HCT116 (cell line): ENCODE data around the gene UBE2E1. TPM values are rescaled to one million over a fixed set of nuclear protein-coding genes. Genes with fewer than 3 reads are reported as not detected.

Source experiments
- ATAC-seq: fragments of 200-7000 bp; cut with Tn5 transposase; 2 replicates; pipeline ENCODE4 v1.9.1; 2020; ENCODE audit warnings: mild to moderate bottlenecking, moderate library complexity
- BruUV-seq: library from RNA; stranded (reverse); fragments of 400-500 nt; replicated peaks from 2 replicates; lab custom pipeline; 2021; lab: Mats Ljungman, UMichigan
- CTCF ChIA-PET: fragments of 300-600 bp; sonication (Branson Sonifier 250); formaldehyde crosslinking; loops from one replicate; lab custom pipeline; 2021; ENCODE audit warnings: antibody characterized with exemption; lab: Charles Lee
- POLR2A ChIA-PET: fragments of 300-600, 350-600 bp; sonication (Branson Sonifier 250); formaldehyde crosslinking; loops from one replicate; lab custom pipeline; 2021; ENCODE audit warnings: antibody characterized with exemption; lab: Charles Lee
- RAD21 ChIA-PET, 2 experiments: fragments of 300-600 bp; sonication (Branson Sonifier 250); formaldehyde crosslinking; loops; one replicate each; lab custom pipeline; 2023; ENCODE audit warnings: low total read pairs in 2 of 2; ENCODE audit not compliant: uncharacterized antibody in 2 of 2, unreplicated experiment in 2 of 2, low non-redundant PET in 1 of 2; lab: Charles Lee
- DNase-seq: peaks from one replicate; pipeline ENCODE4 v3.0.0-alpha.2; 2010; ENCODE audit warnings: low read depth, low spot score
- H2AFZ ChIP-seq: fragments of 200-600 bp; shearing (Covaris generic), sonication (generic); 2 replicates; pipeline ENCODE4 v1.6.1; 2017; ENCODE audit warnings: low read depth, mixed run types, mixed read lengths, antibody characterized with exemption, low read length; ENCODE audit not compliant: poor library complexity, severe bottlenecking
- H3K27ac ChIP-seq: 2 replicates; pipeline ENCODE4 v1.5.1; 2012; ENCODE audit warnings: low read depth, low read length
- H3K27me3 ChIP-seq: fragments of 200-600 bp; sonication (generic); 2 replicates; pipeline ENCODE4 v1.6.1; 2016; ENCODE audit warnings: mixed run types, low read length, mixed read lengths; ENCODE audit not compliant: insufficient read depth
- H3K36me3 ChIP-seq, 2 experiments: fragments of 200-500 bp in 1 of 2; fragments of 200-600 bp in 1 of 2; sonication (Bioruptor generic) in 1 of 2; sonication (generic) in 1 of 2; 2 replicates each; pipeline versions ENCODE4 v1.5.1 to v1.6.1; 2014 to 2016; ENCODE audit warnings: low read length in 2 of 2, inconsistent platforms in 1 of 2, mixed read lengths in 1 of 2, mixed run types in 1 of 2; ENCODE audit not compliant: insufficient read depth in 2 of 2, control insufficient read depth in 1 of 2
- H3K4me1 ChIP-seq, 2 experiments: fragments of 200-600 bp in 1 of 2; sonication (generic) in 1 of 2; 2 replicates each; pipeline versions ENCODE4 v1.5.1 to v1.6.1; 2012 to 2017; ENCODE audit warnings: low read length in 2 of 2, inconsistent platforms in 1 of 2, mild to moderate bottlenecking in 1 of 2, mixed read lengths in 1 of 2, mixed run types in 1 of 2, moderate library complexity in 1 of 2; ENCODE audit not compliant: insufficient read depth in 2 of 2, control insufficient read depth in 1 of 2
- H3K4me2 ChIP-seq: fragments of 200-600 bp; sonication (generic); 2 replicates; pipeline ENCODE4 v1.6.1; 2017; ENCODE audit warnings: mixed run types, low read length, mixed read lengths
- H3K4me3 ChIP-seq, 2 experiments: fragments of 200-600 bp in 1 of 2; sonication (generic) in 1 of 2; replicated peaks in 1 of 2; 2 replicates each; pipeline ENCODE4 v1.5.1; 2011 to 2016; ENCODE audit warnings: low read length in 2 of 2, control low read depth in 1 of 2, low read depth in 1 of 2, mild to moderate bottlenecking in 1 of 2, mixed read lengths in 1 of 2, mixed run types in 1 of 2
- H3K79me2 ChIP-seq: fragments of 200-600 bp; sonication (generic); 2 replicates; pipeline ENCODE4 v1.6.1; 2017; ENCODE audit warnings: mild to moderate bottlenecking, mixed run types, low read length, moderate library complexity, mixed read lengths; ENCODE audit not compliant: insufficient read depth
- H3K9ac ChIP-seq: fragments of 200-600 bp; sonication (generic); 2 replicates; pipeline ENCODE4 v1.6.1; 2016; ENCODE audit warnings: low read length, mixed read lengths
- H3K9me2 ChIP-seq: fragments of 200-600 bp; sonication (generic), shearing (Covaris generic); 2 replicates; pipeline ENCODE4 v1.6.1; 2017; ENCODE audit warnings: mixed run types, mild to moderate bottlenecking, moderate library complexity; ENCODE audit not compliant: insufficient read depth
- H3K9me3 ChIP-seq, 2 experiments: fragments of 200-500 bp in 1 of 2; fragments of 200-600 bp in 1 of 2; sonication (Bioruptor generic) in 1 of 2; sonication (generic) in 1 of 2; 2 replicates each; pipeline ENCODE4 v1.6.1; 2014 to 2017; ENCODE audit warnings: low read length in 2 of 2, mixed read lengths in 2 of 2, inconsistent platforms in 1 of 2, low read depth in 1 of 2, mild to moderate bottlenecking in 1 of 2, mixed run types in 1 of 2, moderate library complexity in 1 of 2; ENCODE audit not compliant: control insufficient read depth in 1 of 2, insufficient read depth in 1 of 2
- H4K20me1 ChIP-seq: fragments of 200-600 bp; sonication (generic), shearing (Covaris generic); 2 replicates; pipeline ENCODE4 v1.6.1; 2017; ENCODE audit warnings: mixed run types, mild to moderate bottlenecking, moderate library complexity; ENCODE audit not compliant: insufficient read depth
- CBX3 ChIP-seq: IDR thresholded peaks from 2 replicates; pipeline ENCODE4 v1.6.1; 2012; ENCODE audit warnings: low read depth
- EGR1 ChIP-seq: IDR thresholded peaks from 2 replicates; pipeline ENCODE4 v1.6.1; 2012; ENCODE audit warnings: low read depth
- ELF1 ChIP-seq: IDR thresholded peaks from 2 replicates; pipeline ENCODE4 v1.6.1; 2012; ENCODE audit warnings: low read depth, borderline replicate concordance
- JUND ChIP-seq: IDR thresholded peaks from 2 replicates; pipeline ENCODE4 v1.6.1; 2012
- POLR2A ChIP-seq: IDR thresholded peaks from 2 replicates; pipeline ENCODE4 v1.7.0; 2011; ENCODE audit warnings: borderline replicate concordance; ENCODE audit not compliant: insufficient read depth, insufficient read length; ENCODE audit errors: extremely low read depth
- SIN3A ChIP-seq: IDR thresholded peaks from 2 replicates; pipeline ENCODE4 v1.6.1; 2012; ENCODE audit warnings: low read depth
- SRF ChIP-seq: IDR thresholded peaks from 2 replicates; pipeline ENCODE4 v1.6.1; 2012; ENCODE audit warnings: low read depth
- TCF7L2 ChIP-seq: IDR thresholded peaks from 2 replicates; pipeline ENCODE4 v1.7.0; 2011; ENCODE audit warnings: borderline replicate concordance, inconsistent platforms; ENCODE audit not compliant: insufficient read depth, insufficient read length; ENCODE audit errors: extremely low read depth
- ZFX ChIP-seq: fragments of 450-650 bp; IDR thresholded peaks from 2 replicates; pipeline ENCODE4 v1.6.1; 2017
- intact Hi-C: fragments of 100-400 bp; cut with micrococcal nuclease; formaldehyde crosslinking; loops from 2 replicates; pipeline ENCODE4 v1.10.0; 2022
- total RNA-seq: library from RNA; stranded (reverse); gene quantifications from one replicate; pipeline ENCODE4 v1.2.1, GENCODE V29; 2021; ENCODE audit not compliant: unreplicated experiment
- TF ChIP-seq, protein P1 (sequence below): IDR thresholded peaks from 2 replicates; pipeline ENCODE4 v1.6.1; 2011; ENCODE audit warnings: mild to moderate bottlenecking, low read length, moderate library complexity; ENCODE audit not compliant: insufficient replicate concordance; ENCODE audit errors: extremely low read depth
- TF ChIP-seq, protein P2 (sequence below): IDR thresholded peaks from 2 replicates; pipeline ENCODE4 v1.6.1; 2012; ENCODE audit warnings: low read depth

The UBE2E1 gene
- total RNA-seq, 1 experiment from 2014 or later, result 75.1 TPM

DNA sequence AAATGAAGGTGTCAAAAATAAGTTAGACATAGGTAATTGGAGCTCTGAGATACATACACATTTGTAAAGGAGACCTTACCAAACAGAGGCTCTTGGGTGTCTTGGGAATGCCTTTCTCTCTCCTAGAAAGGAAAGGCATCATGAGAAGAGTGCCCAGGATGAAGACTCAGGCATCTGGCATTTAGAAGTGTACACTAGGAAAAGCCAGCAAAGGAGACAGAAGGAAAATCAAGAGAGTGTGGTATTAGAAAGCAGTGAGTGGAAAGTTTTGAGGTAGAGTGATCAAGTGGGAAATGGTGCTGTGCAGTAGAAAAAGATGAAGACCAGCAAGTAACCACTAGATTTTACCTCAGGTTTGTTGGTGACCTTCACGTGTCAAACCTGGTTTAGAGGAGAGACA lies 16.1 kb downstream of the UBE2E1 start:
- ATAC-seq (no peak), DNase-seq (no peak)
- no peak overlapping the region for H3K9ac ChIP-seq
- ChIA-PET POLR2A (no interaction called here), CTCF (no interaction called here), RAD21 (no interaction called here)
- intact Hi-C loops, result no loop called here
- H3K4me1 ChIP-seq, result no peaks in the 10 kb centered on the region
- no peak overlapping the region for H3K4me3 ChIP-seq
- H2AFZ ChIP-seq, result no peak overlapping the region
- H3K36me3 ChIP-seq, result no peaks in the 10 kb centered on the region
- no peaks in the 10 kb centered on the region for H3K9me3 ChIP-seq
- TF ChIP-seq SRF, result no peak
- no peak for TF ChIP-seq ELF1
- TF ChIP-seq TCF7L2, result no peak
- no peak for TF ChIP-seq JUND
- TF ChIP-seq, protein P1, sequence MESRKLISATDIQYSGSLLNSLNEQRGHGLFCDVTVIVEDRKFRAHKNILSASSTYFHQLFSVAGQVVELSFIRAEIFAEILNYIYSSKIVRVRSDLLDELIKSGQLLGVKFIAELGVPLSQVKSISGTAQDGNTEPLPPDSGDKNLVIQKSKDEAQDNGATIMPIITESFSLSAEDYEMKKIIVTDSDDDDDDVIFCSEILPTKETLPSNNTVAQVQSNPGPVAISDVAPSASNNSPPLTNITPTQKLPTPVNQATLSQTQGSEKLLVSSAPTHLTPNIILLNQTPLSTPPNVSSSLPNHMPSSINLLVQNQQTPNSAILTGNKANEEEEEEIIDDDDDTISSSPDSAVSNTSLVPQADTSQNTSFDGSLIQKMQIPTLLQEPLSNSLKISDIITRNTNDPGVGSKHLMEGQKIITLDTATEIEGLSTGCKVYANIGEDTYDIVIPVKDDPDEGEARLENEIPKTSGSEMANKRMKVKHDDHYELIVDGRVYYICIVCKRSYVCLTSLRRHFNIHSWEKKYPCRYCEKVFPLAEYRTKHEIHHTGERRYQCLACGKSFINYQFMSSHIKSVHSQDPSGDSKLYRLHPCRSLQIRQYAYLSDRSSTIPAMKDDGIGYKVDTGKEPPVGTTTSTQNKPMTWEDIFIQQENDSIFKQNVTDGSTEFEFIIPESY, result no peak
- TF ChIP-seq, protein P2, sequence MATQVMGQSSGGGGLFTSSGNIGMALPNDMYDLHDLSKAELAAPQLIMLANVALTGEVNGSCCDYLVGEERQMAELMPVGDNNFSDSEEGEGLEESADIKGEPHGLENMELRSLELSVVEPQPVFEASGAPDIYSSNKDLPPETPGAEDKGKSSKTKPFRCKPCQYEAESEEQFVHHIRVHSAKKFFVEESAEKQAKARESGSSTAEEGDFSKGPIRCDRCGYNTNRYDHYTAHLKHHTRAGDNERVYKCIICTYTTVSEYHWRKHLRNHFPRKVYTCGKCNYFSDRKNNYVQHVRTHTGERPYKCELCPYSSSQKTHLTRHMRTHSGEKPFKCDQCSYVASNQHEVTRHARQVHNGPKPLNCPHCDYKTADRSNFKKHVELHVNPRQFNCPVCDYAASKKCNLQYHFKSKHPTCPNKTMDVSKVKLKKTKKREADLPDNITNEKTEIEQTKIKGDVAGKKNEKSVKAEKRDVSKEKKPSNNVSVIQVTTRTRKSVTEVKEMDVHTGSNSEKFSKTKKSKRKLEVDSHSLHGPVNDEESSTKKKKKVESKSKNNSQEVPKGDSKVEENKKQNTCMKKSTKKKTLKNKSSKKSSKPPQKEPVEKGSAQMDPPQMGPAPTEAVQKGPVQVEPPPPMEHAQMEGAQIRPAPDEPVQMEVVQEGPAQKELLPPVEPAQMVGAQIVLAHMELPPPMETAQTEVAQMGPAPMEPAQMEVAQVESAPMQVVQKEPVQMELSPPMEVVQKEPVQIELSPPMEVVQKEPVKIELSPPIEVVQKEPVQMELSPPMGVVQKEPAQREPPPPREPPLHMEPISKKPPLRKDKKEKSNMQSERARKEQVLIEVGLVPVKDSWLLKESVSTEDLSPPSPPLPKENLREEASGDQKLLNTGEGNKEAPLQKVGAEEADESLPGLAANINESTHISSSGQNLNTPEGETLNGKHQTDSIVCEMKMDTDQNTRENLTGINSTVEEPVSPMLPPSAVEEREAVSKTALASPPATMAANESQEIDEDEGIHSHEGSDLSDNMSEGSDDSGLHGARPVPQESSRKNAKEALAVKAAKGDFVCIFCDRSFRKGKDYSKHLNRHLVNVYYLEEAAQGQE, result no peak
- TF ChIP-seq POLR2A, result no peak
- no peak for TF ChIP-seq EGR1
- TF ChIP-seq CBX3, result no peak
- no peak for TF ChIP-seq ZFX
- TF ChIP-seq SIN3A, result no peak
- peaks cover 58% of the 10 kb centered on the region for H3K79me2 ChIP-seq
- no peak overlapping the region for H3K27ac ChIP-seq
- BruUV-seq, result no TSS peak
- H3K27me3 ChIP-seq, result no peaks in the 10 kb centered on the region
- H3K4me2 ChIP-seq, result no peak overlapping the region
- H3K9me2 ChIP-seq, result no peaks in the 10 kb centered on the region
- H4K20me1 ChIP-seq, result no peaks in the 10 kb centered on the region; the same call in 1 of the 2 replicates
